Natural killer cell (primary cell): ENCODE data around the gene NIT1. TPM values are rescaled to one million over a fixed set of nuclear protein-coding genes. Genes with fewer than 3 reads are reported as not detected.

Experiments
- ATAC-seq, 3 donors: fragments of 150-1000 bp in 2 of 3; fragments of 200-7000 bp in 1 of 3; cut with Tn5 transposase; 1 replicate in 1 of 3; 2 replicates in 2 of 3; pipeline ENCODE4 v1.10.0; 2021; ENCODE audit warnings: mild to moderate bottlenecking in 2 of 3, moderate library complexity in 2 of 3
- DNase-seq, 2 donors: peaks; one replicate each; pipeline versions ENCODE4 v3.0.0 to v3.0.0-alpha.2; 2013 to 2021; ENCODE audit warnings: mixed read lengths in 1 of 2
- H3K27ac ChIP-seq: one replicate; pipeline ENCODE4 v1.5.1; 2013; ENCODE audit warnings: mild to moderate bottlenecking, low read length
- H3K27me3 ChIP-seq: one replicate; pipeline ENCODE4 v1.6.1; 2013; ENCODE audit warnings: low read length; ENCODE audit not compliant: control insufficient read depth, insufficient read depth
- H3K36me3 ChIP-seq: one replicate; pipeline ENCODE4 v1.6.1; 2013; ENCODE audit warnings: low read length; ENCODE audit not compliant: control insufficient read depth, insufficient read depth
- H3K4me1 ChIP-seq: one replicate; pipeline ENCODE4 v1.6.1; 2013; ENCODE audit warnings: low read length; ENCODE audit not compliant: control insufficient read depth, insufficient read depth
- H3K4me3 ChIP-seq: one replicate; pipeline ENCODE4 v1.5.1; 2013; ENCODE audit warnings: low read length
- H3K9me3 ChIP-seq: one replicate; pipeline ENCODE4 v1.6.1; 2013; ENCODE audit warnings: low read length; ENCODE audit not compliant: control insufficient read depth, insufficient read depth
- H3K27ac Mint-ChIP-seq, 2 donors: one replicate each; pipeline ENCODE4 v1.8.0; 2022; ENCODE audit warnings: mild to moderate bottlenecking in 2 of 2, mixed read lengths in 2 of 2, moderate library complexity in 1 of 2
- H3K27me3 Mint-ChIP-seq, 2 donors: one replicate each; pipeline ENCODE4 v1.8.0; 2022; ENCODE audit warnings: low read depth in 2 of 2, mixed read lengths in 2 of 2
- H3K36me3 Mint-ChIP-seq: one replicate; pipeline ENCODE4 v1.8.0; 2022; ENCODE audit warnings: mixed read lengths
- H3K4me1 Mint-ChIP-seq, 2 donors: one replicate each; pipeline ENCODE4 v1.8.0; 2022; ENCODE audit warnings: mixed read lengths in 2 of 2
- H3K4me3 Mint-ChIP-seq: one replicate; pipeline ENCODE4 v1.8.0; 2022; ENCODE audit warnings: mild to moderate bottlenecking, moderate library complexity, mixed read lengths
- H3K9me3 Mint-ChIP-seq, 2 donors: one replicate each; pipeline ENCODE4 v1.8.0; 2022; ENCODE audit warnings: mixed read lengths in 2 of 2
- CTCF ChIP-seq: fragments of 200-600 bp; IDR thresholded peaks from one replicate; pipeline ENCODE4 v1.8.0; 2022; ENCODE audit warnings: antibody characterized with exemption
- WGBS: methylation state at CpG from one replicate; pipeline ENCODE4 v1.1.7; 2013; ENCODE audit warnings: missing lambda C conversion rate; ENCODE audit not compliant: insufficient coverage; 5-methylcytosine and 5-hydroxymethylcytosine counted together
- intact Hi-C: fragments of 100-400 bp; cut with micrococcal nuclease; formaldehyde crosslinking; loops from one replicate; pipeline ENCODE4 v1.14.2; 2022
- total RNA-seq, 4 donors: library from RNA; stranded (reverse); fragments of 120-200 nt in 1 of 4; gene quantifications; one replicate each; pipeline versions ENCODE4 v1.2.3 to v1.2.4, GENCODE V29; 2013 to 2022

The NIT1 gene
- total RNA-seq, 3 donors from 2014 or later (not counting 1 experiment from before 2014, with no cell fraction given) = 26.5 to 31.7 (median 31.6) TPM

- H3K27ac Mint-ChIP-seq = no peak overlapping the region
- Histone ChIP-seq H3K27ac (no peak overlapping the region), H3K4me3 (no peak overlapping the region), H3K9me3 (peaks cover 2% of the 10 kb centered on the region), H3K4me1 (peaks cover 8% of the 10 kb centered on the region), H3K36me3 (no peaks in the 10 kb centered on the region), H3K27me3 (no peaks in the 10 kb centered on the region)
- H3K27me3 Mint-ChIP-seq = peaks cover 0 to 10% of the 10 kb centered on the region in 2 donors
- H3K9me3 Mint-ChIP-seq = peaks cover 1 to 2% of the 10 kb centered on the region in 2 donors
- ATAC-seq (no peak), DNase-seq (no peak)
- no peak for TF ChIP-seq CTCF
- H3K4me3 Mint-ChIP-seq = no peak overlapping the region
- WGBS = 85% methylated on average over 3 of the region's 3 CpGs
- H3K4me1 Mint-ChIP-seq = peaks cover 8% of the 10 kb centered on the region in 2 donors
- H3K36me3 Mint-ChIP-seq = peaks cover 3% of the 10 kb centered on the region
- intact Hi-C loops = no loop called here
Observed at GRCh38 chr1:161092621-161093028, 25.3 kb upstream of the NIT1 start.

GRCh38 chr1:161094481-161094880 lies 23.4 kb upstream of the NIT1 start:
- ATAC-seq (no peak), DNase-seq (no peak)
- WGBS = 82% methylated on average over 9 of the region's 14 CpGs
- Mint-ChIP-seq H3K4me3 (peak overlapping the region; percentile 35), H3K4me1 (peaks cover 22% of the 10 kb centered on the region in 2 donors), H3K27ac (no peak overlapping the region), H3K27me3 (peaks cover 0 to 11% of the 10 kb centered on the region in 2 donors), H3K36me3 (peaks cover 6% of the 10 kb centered on the region), H3K9me3 (peaks cover 2 to 3% of the 10 kb centered on the region in 2 donors)
- peaks cover 2% of the 10 kb centered on the region for H3K9me3 ChIP-seq
- peaks cover 21% of the 10 kb centered on the region for H3K4me1 ChIP-seq
- intact Hi-C loops = no loop called here
- H3K27me3 ChIP-seq = no peaks in the 10 kb centered on the region
- H3K36me3 ChIP-seq = peaks cover 3% of the 10 kb centered on the region
- TF ChIP-seq CTCF = no peak
- no peak overlapping the region for H3K4me3 ChIP-seq
- no peak overlapping the region for H3K27ac ChIP-seq

GRCh38 chr1:161095230-161095629 lies 22.7 kb upstream of the NIT1 start:
- H3K27me3 ChIP-seq = no peaks in the 10 kb centered on the region
- 95% methylated on average over 6 of the region's 6 CpGs for WGBS
- Mint-ChIP-seq H3K27me3 (peaks cover 0 to 11% of the 10 kb centered on the region in 2 donors), H3K36me3 (peaks cover 6% of the 10 kb centered on the region), H3K9me3 (peaks cover 2 to 3% of the 10 kb centered on the region in 2 donors), H3K4me1 (peaks cover 22% of the 10 kb centered on the region in 2 donors), H3K4me3 (peak overlapping the region; percentile 42), H3K27ac (peak overlapping the region in 1 of 2 donors; percentile 97)
- intact Hi-C loops = loop anchor here (5.0 kb wide), 2 partner anchors 98 to 328 kb away; no protein-coding TSS in a partner anchor
- DNase-seq (no peak), ATAC-seq (no peak)
- peaks cover 2% of the 10 kb centered on the region for H3K9me3 ChIP-seq
- H3K4me1 ChIP-seq = peaks cover 21% of the 10 kb centered on the region
- peaks cover 4% of the 10 kb centered on the region for H3K36me3 ChIP-seq
- no peak overlapping the region for H3K27ac ChIP-seq
- no peak overlapping the region for H3K4me3 ChIP-seq
- no peak for TF ChIP-seq CTCF

- 93% methylated on average over 2 of the region's 2 CpGs for WGBS
- Mint-ChIP-seq H3K9me3 (peaks cover 2 to 3% of the 10 kb centered on the region in 2 donors), H3K4me3 (no peak overlapping the region), H3K4me1 (peaks cover 22% of the 10 kb centered on the region in 2 donors), H3K36me3 (peaks cover 6% of the 10 kb centered on the region), H3K27me3 (peaks cover 0 to 11% of the 10 kb centered on the region in 2 donors), H3K27ac (peak overlapping the region; percentile 97 to 100)
- intact Hi-C loops = loop anchor here (5.0 kb wide), 2 partner anchors 99 to 329 kb away; no protein-coding TSS in a partner anchor
- peaks cover 8% of the 10 kb centered on the region for H3K36me3 ChIP-seq
- H3K9me3 ChIP-seq = peaks cover 2% of the 10 kb centered on the region
- DNase-seq (no peak), ATAC-seq (no peak)
- peaks cover 21% of the 10 kb centered on the region for H3K4me1 ChIP-seq
- no peak overlapping the region for H3K27ac ChIP-seq
- TF ChIP-seq CTCF = no peak
- no peaks in the 10 kb centered on the region for H3K27me3 ChIP-seq
- no peak overlapping the region for H3K4me3 ChIP-seq
Observed at GRCh38 chr1:161096015-161096414, 21.9 kb upstream of the NIT1 start.
